ENCODE data around the gene PHF2.
"Not testable (repeated sequence)": the region's sequence is repeated elsewhere in the genome, so short reads cannot be mapped to it uniquely, and the experiment has no call there.

The PHF2 gene

GRCh38 chr9:93665637-93666438, 89.5 kb downstream of the PHF2 start:
- no peak for DNase-seq (ENCODE audit: low read depth)

GRCh38 chr9:93666439-93666784, 90.0 kb downstream of the PHF2 start:
- not testable (repeated sequence) for DNase-seq (ENCODE audit: low read depth)

- no peak for DNase-seq (ENCODE audit: low read depth)
Observed at GRCh38 chr9:93667006-93667405, 90.6 kb downstream of the PHF2 start.

GRCh38 chr9:93667627-93668026, 91.2 kb downstream of the PHF2 start:
- no peak for DNase-seq (ENCODE audit: low read depth)

- no peak for DNase-seq (ENCODE audit: low read depth)
Observed at GRCh38 chr9:93668261-93668871, 92.0 kb downstream of the PHF2 start.

GRCh38 chr9:93669116-93669957, 93.0 kb downstream of the PHF2 start:
- DNase-seq (ENCODE audit: low read depth), result no peak

GRCh38 chr9:93669958-93670207, 93.5 kb downstream of the PHF2 start:
- DNase-seq (ENCODE audit: low read depth), result no peak

GRCh38 chr9:93670208-93671019, 94.0 kb downstream of the PHF2 start:
- DNase-seq (ENCODE audit: low read depth), result no peak

- DNase-seq (ENCODE audit: low read depth), result no peak
Observed at GRCh38 chr9:93671020-93671338, 94.6 kb downstream of the PHF2 start.

- DNase-seq (ENCODE audit: low read depth), result not testable (repeated sequence)
Observed at GRCh38 chr9:93672330-93673020, 96.1 kb downstream of the PHF2 start.

GRCh38 chr9:93673021-93673838, 96.8 kb downstream of the PHF2 start:
- no peak for DNase-seq (ENCODE audit: low read depth)

GRCh38 chr9:93673839-93674334, 97.5 kb downstream of the PHF2 start:
- no peak for DNase-seq (ENCODE audit: low read depth)

GRCh38 chr9:93674580-93675335, 98.4 kb downstream of the PHF2 start:
- no peak for DNase-seq (ENCODE audit: low read depth)

GRCh38 chr9:93675336-93676150, 99.2 kb downstream of the PHF2 start:
- no peak for DNase-seq (ENCODE audit: low read depth)

- DNase-seq (ENCODE audit: low read depth), result no peak
Observed at GRCh38 chr9:93676310-93677047, 100.1 kb downstream of the PHF2 start.

- DNase-seq (ENCODE audit: low read depth), result no peak
Observed at GRCh38 chr9:93677048-93677571, 100.7 kb downstream of the PHF2 start.

- no peak for DNase-seq (ENCODE audit: low read depth)
Observed at GRCh38 chr9:93677641-93678136, 101.3 kb downstream of the PHF2 start.
